ENCODE measurements around the gene RIPOR3.
"Not testable (repeated sequence)": the region's sequence is repeated elsewhere in the genome, so short reads cannot be mapped to it uniquely, and the experiment has no call there.

The RIPOR3 gene

DNA sequence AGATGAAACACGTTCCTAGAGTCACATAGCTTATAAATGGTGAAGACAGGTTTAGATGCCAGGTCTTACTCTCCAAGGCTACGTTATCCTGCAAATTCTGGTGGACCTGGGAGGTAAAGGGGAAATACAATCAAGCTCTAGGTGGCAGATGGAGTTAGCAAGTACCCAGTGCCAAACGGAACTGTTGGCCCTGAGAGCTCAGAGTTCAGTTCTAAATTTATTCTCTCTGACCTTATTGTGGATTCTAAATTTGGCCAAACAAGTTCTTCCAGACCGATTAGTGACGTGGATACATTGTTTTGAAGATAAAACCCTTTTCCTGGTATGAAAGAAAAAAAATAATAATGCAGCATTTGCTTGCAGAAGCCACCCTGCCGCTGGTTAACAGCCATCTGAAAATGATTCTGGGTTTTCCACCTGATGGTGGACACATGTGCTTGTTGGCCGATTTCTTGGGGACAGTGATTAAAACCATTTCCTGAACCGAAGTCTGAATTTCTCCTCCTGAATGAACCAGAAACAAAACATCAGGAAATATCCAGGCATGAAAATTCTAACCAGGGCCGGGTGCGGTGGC is 32.5 kb downstream of the RIPOR3 start:
- DNase-seq (ENCODE audit: low read depth) = no peak

DNA sequence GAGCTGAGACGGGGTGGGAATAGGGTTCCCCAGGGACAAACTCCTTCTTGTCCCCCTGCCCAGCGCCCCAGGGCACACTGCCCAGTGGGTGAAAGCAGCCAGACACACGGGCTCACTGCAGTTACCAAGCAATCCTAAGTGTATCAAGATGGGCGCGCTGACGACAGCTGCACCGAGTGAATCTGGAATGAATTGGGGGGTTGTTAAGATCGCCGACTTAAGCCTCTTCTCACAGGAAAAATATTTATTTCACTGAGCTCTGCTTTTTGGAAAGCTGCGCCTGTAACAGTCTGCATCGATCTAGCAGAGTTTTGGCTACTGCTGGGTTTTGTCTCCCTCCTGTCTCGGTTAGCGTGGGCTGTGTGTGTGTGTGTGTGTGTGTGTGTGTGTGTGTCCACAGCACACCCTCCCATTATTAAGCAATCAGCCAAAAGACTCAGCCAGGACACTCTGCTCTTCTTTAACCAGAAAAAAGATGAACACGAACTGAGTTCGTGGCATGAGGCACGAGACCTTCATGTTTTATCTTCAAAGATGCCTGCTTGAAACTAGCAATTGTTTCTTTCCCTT is 35.9 kb downstream of the RIPOR3 start:
- no peak for DNase-seq (ENCODE audit: low read depth)

DNA sequence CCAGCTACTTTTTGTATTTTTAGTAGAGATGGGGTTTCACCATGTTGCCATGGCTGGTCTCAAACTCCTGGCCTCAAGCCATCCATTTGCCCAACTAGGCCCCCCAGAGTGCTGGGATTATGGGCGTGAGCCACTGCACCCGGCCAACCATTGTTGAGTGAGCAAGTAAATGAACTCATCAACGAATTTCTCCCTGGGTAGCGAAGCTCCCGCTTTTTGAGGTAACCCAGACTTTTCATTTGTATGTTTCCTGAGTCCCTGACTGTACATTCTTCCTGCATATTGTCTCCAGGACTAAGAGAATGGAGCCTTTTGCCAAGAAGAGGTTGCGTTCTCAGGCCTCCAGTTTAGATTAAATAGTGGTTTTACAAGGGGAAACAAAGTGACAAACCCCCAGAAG is 36.4 kb downstream of the RIPOR3 start:
- no peak for DNase-seq (ENCODE audit: low read depth)

DNA sequence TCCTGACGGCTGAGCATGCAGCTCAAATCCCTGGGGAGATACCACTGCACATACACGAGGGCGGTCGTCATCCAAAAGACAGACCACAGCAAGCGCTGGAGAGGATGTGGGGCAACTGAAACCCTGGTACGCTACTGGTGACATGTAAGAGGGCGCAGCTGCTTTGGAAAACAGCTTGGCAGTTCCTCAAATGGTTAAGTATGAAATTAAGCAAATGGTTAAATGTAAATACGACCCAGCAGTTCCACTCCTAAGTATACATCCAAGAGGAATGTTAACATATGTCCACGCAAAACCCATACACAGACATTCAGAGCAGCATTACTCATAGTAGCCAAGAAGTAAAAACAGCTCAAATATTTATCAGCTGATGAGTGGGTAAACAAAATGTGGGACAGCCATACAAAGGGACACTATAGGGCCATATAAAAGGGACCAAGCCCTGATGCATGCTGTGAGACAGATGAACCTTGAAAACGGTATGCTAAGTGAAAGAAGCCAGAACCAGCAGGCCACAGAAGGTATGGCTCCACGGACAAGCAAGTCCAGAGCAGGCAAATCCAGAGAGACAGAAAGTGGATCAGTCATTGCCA is 38.5 kb downstream of the RIPOR3 start:
- no peak for DNase-seq (ENCODE audit: low read depth)

DNA sequence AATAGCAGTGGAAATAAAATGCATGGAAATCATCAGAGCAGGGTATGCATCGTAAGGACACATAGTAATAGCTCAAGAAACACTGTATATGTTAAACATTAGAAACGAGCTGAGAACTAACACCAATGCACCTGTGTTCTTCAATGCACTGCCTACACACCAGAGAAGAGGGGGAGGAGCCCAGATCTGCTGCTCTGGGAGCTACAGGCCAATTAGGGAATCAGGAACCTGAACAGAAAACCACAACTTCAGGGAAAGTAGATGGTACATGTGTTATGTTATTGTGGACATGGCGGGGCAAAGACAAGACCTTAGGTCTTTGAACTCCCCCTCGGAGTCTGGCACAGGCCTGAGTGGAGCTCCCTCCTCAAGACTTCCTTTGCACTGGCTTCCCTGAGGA is 39.7 kb downstream of the RIPOR3 start:
- DNase-seq (ENCODE audit: low read depth) = no peak

DNA sequence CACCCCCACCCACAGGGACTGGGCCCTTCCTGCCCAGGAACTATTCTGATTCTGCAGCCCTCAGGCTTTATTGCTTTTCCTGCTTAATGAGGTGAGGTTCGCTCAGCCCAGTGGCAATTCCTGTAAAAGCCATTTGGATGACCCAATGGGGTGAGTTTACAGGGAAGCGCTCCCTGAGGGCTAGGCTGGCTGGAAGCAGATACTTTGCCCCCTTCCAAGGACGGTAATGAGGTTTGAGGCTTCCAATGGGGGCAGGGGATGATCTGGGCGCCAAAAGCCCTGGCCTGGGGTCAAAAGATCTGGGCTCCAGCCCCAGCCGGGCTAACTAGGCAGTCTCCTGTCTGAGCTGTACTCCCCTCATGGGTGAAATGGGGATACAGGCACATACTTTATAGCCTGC is 41.8 kb downstream of the RIPOR3 start:
- DNase-seq (ENCODE audit: low read depth) = no peak

DNA sequence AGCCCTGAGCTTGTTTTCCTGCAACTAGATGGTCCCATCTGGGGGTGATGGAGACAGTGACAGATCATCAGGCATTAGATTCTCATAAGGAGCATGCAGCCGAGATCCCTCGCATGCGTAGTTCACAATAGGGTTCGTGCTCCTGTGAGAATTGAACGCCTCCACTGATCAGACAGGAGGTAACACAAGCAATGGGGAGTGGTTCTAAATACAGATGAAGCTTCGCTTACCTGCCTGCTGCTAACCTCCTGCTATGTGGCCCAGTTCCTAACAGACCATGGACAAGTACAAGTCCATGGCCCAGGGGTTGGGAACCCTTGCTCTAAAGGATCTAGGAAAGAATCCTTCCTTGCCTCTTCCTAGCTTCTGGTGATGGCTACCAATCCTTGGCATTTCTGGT is 42.7 kb downstream of the RIPOR3 start:
- no peak for DNase-seq (ENCODE audit: low read depth)

DNA sequence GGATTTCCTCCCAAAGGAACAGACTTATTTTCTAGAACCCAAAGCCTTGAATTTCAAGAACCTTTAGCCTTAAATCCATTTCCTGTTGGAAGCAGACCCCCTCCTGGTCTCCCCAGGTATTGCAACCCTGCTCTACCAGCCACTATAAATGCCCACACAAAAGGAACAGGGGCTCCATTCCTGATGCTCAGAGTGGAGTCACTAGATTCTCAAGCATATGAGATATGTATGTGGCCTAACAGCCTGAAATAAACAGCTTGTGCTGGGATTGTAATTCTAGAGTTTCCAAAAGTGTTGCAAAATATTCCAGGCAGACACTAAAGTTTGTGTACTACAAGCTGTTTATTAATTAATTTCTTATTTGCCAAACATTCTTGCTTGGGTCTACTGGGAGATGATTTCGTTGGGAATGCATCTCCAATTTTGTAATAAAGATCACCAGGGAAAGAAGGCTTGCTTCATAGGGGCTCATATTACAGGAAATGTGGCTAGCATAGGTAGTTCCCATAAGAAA is 44.8 kb downstream of the RIPOR3 start:
- no peak for DNase-seq (ENCODE audit: low read depth)

DNA sequence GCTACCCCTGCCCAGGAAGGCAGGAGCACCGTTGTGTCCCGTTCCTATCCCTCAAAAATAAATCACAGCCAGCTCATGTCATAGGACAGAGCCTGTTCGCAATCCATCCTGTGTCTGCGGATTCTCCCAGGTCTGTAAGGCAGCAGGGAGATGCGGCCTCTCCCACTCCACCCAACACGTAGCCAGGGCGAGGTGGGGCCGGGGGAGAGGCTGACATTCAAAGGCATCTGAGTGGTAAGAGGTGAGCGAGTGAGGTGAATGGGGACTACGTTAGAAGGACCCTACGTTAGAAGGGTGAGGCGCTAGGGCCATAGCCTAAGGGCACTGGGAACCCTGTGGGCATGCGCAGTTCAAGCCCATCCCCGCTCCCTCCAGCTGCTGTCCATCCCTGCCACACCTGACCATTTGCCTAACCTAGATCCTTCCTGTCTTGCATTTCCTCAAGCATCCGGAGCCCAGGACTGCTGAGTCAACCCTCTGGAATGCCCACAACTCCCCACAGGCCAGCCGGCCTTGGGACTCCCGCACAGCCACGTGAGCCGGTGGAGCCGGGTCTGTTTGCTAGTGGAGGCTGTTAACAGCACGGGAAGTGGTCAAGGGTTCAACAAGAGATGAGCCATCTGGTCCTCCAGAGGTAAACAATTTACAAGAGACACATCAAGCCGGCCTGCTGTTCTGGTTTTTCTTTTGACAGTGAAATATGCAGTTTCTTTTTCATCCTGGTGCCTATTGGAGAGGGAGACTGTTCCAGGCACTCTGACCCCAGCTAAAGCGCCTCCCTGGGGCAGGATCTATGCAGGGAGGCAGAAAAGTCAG is 45.9 kb downstream of the RIPOR3 start:
- no peak for DNase-seq (ENCODE audit: low read depth)

DNA sequence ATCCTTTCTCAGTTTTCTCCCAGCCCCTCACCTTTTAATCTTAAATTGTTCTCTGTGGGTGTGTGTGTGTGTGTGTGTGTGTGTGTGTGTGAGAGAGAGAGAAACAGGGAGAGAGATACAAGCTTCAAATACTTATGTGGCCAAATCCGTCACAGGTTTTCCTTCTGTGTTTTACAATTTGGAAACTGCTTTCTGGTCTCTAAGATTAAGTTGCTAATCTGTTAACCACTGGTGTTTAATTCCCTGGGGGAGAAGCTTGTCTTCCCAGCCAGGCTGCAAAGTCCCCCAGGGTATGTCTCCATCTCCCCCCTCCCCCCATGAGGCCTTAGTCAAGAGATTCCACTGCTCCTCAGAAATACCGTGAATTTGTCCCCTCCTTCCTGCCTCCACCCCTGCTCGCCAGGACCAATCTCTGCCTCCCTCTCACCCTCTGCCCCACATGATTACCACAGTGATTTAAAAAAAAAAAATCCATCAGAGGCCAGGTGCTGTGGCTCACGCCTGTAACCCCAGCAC is 49.0 kb downstream of the RIPOR3 start:
- DNase-seq (ENCODE audit: low read depth) = no peak

DNA sequence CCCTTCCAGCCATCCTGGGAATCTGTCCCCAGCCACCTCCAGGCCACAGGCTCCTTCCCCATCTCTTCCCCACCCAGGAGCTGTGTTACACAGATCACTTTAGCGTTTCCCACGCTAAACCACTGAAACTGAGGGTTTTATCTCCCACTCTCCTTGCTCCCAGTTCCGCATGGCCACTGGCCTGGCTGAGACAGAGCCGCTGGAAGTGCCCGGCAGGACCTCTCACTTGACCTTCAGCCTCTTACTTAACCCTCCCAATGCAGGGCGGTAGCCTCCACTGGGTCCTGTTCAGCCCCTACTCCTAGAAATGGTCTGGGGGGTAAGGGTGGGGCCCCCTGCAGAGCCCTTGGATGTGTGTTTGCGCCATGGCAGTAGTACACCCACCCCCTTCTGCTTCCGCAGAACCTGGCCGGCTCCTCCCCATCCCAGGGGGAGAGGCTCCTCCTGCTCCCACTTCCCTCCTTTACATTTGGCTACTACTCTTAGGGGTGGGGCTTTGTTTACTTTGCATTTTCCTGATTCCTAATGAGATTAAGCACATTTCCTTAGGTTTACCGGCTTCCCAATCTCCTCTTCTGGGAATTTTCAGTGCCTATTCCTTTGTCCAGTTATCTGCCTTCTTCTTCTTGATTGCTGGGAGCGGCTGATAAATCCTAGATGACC is 49.6 kb downstream of the RIPOR3 start:
- DNase-seq (ENCODE audit: low read depth) = not testable (repeated sequence)

DNA sequence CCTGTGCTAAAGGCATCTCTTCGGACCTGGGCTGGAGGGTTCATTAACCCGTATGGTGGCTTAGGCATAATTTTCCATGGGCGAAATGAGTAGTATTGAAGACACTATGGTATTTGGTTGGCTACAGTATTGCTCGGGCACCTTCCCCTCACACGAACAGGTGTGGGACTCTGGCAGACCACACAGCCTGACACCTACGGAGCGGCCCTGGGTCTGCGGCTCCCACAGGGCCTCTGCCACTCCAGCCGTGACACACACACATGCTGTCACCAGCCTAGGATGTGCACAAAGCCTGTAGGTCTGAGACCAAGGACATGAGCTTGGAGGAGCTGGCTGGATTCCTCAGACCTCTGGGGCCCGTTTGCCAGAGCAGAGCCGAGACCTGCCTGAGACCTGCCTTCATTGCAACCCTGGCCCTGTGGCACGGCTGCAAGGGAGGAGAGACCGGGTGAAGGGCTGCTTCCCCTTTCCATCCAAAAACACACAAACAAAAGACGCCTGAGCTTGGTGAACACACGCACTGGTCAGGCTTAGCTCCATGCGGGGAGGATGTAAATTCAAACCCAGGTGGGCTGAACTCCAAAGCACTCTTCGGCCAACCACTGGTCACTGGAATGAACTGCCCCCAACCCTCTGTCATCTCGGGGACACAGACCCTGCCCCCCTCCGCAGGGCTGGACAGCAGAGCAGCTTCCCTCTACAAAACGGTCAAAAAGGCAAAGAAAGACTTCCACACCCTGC is 51.2 kb downstream of the RIPOR3 start:
- not testable (repeated sequence) for DNase-seq (ENCODE audit: low read depth)

DNA sequence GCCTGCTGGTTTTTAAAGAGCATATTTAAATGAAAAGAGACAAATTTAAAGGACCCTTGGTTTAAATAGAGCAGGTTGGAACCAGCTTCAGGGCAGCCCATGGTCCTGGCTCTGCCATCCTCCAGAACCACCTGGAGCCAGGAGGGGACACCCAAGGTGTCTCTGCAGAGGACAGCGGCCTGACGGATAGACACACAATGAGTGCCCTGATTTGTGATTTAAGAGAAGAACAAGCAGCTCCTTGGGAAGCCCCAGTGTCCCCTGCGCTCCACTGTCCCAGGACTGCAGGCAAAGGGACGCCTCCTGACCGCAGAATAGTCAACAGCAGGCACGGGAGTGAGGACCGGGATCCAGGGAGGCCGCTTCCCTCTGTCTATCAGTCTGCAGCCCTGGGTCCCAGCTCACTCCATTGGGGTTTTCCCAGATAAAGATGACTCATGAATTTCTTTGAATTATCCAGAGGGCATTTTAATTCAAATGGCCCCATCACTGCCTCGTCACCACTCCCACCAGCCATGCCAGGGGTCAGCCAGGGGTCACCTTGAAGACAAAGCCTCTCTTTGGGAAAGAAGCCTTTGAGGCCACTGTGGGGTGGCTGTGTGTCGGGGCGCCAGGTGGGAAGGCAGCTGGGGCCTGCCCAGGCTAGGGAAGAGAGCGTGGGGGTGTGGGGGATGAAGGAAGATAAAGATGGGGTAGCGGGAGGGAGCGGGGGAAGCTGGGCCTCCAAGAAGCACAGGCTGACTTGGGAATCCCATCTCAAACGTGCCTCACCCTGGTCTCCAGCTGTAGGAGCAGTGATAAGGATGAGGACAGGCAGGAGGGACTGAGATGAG is 53.1 kb downstream of the RIPOR3 start:
- DNase-seq (ENCODE audit: low read depth) = not testable (repeated sequence)

DNA sequence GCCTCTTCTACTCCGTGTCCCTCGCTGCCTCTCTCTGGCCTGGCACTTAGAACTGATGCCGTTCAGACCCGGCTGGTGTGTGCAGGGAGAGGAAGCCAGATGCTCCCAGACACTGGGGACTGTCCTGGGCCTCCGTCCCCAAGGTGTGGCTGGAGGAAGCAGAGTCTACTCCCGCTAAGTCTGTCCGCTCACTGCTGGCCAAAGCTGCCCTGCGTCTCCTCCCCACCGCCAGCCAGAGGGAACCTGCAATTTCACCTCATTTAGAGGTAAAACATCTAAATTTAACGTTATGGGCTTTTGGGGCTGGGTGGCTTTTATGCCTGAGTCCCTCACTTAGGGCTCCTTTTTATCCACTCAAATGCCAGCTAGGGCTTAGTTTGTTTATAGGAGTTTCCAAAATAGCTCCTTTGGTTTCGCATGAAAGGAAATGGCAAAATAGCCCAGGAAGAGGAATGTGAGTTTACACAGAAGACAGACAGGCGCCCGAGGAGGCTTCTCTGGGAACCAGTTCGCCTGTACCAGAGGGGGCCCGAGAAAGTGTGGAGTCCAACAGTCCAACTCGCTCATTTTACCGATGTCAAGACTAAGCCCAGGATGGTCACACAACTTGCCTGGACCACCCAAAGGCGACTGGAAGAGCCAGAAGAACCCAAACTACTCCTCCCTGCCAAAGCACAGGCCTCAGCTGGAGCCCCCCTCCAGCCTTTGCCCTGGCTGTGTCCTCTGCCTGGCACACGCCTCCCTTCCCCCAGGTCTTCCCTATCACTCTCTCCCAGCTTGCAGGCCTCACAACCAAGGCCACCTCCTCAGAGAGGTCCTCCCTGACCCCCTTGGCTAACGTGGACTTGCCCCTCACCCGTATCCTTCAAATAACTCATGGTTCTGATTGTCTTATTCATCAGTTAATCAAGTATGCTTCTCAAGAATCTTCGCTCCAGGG is 54.5 kb downstream of the RIPOR3 start:
- no peak for DNase-seq (ENCODE audit: low read depth)

DNA sequence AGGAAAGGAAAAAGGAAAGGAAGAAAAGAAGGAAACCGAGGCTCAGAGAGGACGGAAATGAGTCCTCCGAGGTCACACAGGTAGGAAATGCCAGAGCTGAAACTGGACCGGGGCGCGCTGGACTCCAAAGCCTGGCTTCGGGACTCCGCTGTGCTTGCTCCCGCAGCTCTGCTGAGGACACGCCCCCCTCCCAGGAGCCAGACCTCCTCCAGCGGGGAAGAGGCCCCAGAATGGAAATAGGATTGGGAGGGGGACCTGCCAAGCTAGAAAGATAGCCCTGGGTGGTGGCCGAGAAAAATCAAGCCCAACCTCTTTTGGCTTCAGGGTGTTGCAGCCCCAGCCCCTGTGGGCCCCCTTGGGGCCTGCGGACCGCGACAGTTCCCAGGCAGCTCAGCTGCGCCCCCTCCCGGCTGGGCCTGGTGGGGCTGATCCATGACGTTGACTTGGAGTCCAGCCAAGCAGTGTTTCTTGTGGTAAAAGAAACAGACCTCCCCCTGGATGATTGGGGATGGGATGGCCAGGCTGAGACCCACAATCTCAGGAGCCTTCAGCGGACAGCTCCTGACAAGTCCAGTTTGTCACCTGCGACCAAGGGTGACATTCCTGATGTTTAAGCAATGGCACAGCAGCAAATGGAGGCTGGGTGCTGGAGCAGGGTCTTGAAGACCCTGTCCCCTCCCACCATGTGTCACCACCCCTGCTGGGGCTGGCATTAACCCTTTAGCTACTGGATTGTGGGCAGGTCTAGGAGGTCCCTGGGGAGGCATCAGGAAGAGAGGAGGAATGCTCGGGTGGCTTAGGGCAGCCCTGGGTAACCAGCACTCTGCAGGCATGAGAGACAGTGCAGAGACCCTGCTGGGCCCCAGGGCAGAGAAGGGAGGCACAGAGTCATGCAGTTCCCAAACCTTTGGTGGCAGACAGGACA is 55.4 kb downstream of the RIPOR3 start:
- peak; percentile 33 for DNase-seq (ENCODE audit: low read depth)

DNA sequence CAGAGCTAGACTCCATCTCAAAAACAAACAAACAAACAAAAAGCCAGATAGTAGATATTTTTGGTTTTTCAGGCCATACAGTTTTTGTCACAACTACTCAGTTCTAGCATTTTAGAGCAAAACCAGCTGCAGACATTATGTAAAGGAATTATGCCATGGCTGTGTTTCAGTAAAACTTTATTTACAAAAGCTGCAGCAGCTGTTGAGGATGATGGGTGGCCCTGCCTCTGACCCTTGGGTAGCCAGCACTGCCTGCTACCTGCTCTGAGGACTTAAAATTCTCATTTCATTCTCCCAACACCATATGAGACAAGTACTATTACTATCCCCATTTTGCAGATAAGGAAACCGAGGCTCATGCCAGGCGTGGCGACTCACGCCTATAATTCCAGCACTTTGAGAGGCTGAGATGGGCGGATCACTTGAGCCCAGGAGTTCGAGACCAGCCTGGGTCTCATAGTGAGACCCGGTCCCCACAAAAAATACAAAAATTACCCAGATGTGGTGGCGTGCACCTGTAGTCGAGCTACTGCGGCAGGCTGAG is 56.3 kb downstream of the RIPOR3 start:
- no peak for DNase-seq (ENCODE audit: low read depth)

DNA sequence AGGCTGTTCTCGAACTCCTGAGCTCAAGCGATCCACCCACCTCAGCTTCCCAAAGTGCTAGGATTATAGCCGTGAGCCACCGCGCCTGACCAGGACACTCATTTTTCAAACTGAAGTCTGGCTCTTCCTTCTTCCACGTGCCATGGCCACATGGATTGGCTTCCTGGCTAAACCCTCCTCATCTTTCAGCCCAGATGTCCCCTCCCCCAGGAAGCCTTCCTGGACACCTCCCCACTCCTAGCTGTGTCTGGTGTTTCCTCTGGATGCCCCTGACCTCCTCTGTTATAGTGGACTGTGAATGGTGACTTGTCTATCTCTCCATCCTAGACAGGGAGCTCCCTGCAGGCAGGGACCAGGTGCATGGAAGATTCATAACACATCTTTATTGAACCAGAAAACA is 57.2 kb downstream of the RIPOR3 start:
- no peak for DNase-seq (ENCODE audit: low read depth)

DNA sequence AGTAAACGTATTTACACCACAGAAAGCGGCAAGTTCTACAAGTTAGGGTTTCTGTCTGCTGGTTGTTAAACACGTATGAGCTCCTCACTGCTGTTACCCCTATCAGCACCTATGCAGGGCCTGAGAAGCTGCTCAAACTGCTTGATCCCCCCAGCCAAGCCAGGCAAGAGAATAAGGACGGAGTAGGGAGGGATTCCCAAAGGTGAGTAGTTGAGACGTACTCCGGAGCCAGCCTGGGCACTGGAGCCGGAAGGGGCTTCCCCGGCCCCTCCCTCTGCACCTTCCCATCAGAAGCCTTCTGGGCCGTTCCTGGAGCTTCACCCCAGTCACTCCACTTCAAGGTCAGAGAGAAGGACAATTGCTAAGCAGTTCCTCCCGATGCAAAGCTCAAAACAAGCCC is 58.0 kb downstream of the RIPOR3 start:
- DNase-seq (ENCODE audit: low read depth) = no peak
